GM18507 (cell line): ENCODE measurements around the gene ARHGAP15.
A peak's percentile ranks its signal among the peaks of the same experiment; 100 is the strongest.

Source experiments
- DNase-seq: peaks from one replicate; pipeline ENCODE4 v3.0.0; 2011; ENCODE audit warnings: low read depth; ENCODE audit not compliant: insufficient read length; ENCODE audit errors: extremely low spot score
- FAIRE-seq: peaks from 2 replicates; lab custom pipeline; 2011; peaks lifted over from hg19 to GRCh38; lab: Jason Lieb, UNC

The ARHGAP15 gene

GRCh38 chr2:143705108-143705707 lies 576.0 kb downstream of the ARHGAP15 start:
- DNase-seq (no peak), FAIRE-seq (no peak)

GRCh38 chr2:143706354-143706753 lies 577.1 kb downstream of the ARHGAP15 start:
- DNase-seq (no peak), FAIRE-seq (no peak)

DNA sequence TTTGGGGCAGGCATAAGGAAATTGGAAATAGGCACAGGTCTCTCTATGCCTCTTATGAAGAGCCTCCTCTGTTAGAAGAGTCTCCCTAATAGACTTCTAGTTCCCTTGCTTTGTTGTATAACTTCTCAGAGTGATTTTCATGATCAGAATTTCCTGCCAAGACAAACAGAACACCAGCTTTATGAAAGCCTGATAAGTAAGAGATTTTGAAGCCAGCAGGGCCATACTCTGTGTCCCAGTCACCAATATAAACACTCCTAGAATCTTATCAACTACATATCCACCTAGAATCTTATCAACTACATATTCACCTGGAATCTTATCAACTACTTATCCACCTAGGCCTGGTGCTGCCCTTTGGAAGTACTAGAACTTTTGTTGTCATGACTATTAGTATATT lies 579.5 kb downstream of the ARHGAP15 start:
- no peak for FAIRE-seq
- no peak for DNase-seq

DNA sequence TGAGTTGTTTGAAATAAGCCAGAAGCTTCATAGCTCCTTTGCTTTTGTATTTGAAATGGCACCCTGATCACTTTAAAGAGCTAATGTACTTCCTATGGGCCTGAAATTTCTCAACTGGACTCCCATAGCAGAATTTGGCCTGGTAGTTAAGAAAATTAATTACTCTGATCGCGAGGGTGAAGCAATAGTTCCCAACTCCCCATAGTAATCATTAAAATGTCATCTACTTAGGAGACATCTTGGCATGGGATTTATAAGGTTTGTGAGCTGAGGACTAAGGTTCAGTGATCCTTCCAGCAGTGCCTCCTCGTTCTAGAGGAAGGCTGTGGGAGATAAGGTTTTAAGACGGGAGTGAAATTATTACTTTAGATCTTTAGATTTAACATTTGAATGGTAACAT lies 581.0 kb downstream of the ARHGAP15 start:
- no peak for FAIRE-seq
- DNase-seq = no peak

DNA sequence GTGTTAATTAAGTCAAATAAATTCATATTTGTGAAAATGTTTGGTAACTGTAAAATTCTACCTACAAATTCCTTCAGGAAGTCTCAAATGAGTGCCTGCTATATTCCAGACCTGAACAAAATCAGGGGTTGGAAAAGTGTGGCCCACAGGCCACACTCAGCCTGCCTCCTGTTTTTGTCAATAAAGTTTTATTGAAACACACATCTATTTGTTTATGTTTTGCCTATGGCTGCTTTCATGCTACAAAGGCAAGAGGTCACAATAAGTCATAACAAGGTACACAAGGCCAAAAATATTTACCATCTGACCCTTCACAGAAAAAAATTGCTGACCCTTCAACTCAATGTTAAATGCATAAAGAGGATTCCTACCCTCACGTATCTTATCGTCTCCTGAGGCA lies 581.7 kb downstream of the ARHGAP15 start:
- FAIRE-seq = no peak

DNA sequence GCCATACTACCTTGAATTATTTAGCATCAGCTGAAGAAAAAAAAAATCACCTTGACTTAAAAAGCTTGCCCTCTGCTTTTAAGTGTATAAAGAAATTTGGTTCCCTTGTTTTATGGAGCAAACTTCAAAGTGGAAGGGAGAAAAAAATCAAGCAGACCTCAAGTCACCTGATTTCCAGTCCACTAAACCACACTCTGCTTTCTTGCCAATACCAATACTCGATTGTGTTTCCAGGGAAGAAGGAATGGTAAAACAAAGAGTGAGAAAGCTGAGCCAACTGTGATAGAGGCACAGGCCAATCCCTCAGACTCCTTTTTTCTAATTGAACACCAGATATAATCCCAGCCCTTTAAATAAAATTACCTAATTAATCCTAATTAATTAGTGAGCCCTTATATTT lies 587.3 kb downstream of the ARHGAP15 start:
- FAIRE-seq = no peak
- no peak for DNase-seq

More for the DNA sequence above, 581.7 kb downstream of the ARHGAP15 start:
- no peak for DNase-seq

DNA sequence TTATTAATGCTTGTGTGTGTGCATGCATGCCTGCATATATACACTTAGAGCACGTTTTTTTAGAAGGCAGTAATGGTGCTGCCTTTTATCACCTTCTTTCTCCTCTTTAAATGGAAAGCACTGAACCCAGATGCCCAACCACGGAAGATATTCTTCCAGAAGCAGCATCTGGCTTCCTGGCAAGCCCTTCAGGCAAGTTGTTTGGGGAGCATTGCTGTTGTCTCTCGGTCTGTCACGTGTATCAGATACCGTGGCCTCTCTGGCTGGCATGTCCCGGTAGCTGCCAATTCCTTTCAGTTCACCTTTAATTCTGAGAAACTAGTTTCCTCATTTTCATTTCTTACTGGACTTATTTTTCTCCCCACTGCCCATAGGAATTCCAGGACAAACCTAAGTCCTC lies 587.8 kb downstream of the ARHGAP15 start:
- no peak for DNase-seq
- no peak for FAIRE-seq

DNA sequence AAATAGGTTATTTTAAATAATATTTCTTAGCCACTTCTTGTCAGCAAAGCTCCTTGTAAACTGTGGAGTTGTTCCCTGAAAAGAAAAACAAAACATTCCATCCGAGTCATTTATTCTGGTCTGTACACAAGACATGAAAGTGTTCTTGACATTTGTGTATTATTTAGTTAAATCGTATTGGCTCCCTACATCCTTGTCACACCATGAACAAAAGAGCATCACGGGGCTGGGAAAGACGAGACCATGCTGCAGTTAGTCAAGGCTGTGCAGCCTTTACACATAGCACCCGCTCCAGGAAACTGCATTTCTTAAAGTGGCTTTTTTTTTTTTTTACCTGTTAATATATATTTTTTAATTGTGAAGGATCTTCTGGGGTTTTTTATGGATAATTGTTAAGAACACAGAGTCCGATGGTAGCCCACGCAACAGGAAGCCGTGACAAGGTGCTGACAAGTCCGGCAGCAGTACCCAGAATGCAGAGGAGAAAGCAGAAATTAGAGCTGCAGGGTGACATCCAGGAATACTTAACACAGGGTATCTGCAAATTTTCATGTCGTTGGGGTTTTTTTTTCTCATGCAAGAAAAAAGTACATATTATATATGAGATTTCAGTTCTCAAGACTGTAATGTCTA lies 588.4 kb downstream of the ARHGAP15 start:
- no peak for FAIRE-seq
- DNase-seq = no peak

GRCh38 chr2:143718745-143719144 lies 589.5 kb downstream of the ARHGAP15 start:
- no peak for FAIRE-seq
- DNase-seq = no peak

- no peak for FAIRE-seq
- DNase-seq = no peak
These were observed 590.2 kb downstream of the ARHGAP15 start for GRCh38 chr2:143719406-143719805.

GRCh38 chr2:143720095-143720664 lies 591.0 kb downstream of the ARHGAP15 start:
- DNase-seq (no peak), FAIRE-seq (no peak)

- FAIRE-seq (no peak), DNase-seq (no peak)
These were observed 596.2 kb downstream of the ARHGAP15 start for GRCh38 chr2:143725400-143725799.

DNA sequence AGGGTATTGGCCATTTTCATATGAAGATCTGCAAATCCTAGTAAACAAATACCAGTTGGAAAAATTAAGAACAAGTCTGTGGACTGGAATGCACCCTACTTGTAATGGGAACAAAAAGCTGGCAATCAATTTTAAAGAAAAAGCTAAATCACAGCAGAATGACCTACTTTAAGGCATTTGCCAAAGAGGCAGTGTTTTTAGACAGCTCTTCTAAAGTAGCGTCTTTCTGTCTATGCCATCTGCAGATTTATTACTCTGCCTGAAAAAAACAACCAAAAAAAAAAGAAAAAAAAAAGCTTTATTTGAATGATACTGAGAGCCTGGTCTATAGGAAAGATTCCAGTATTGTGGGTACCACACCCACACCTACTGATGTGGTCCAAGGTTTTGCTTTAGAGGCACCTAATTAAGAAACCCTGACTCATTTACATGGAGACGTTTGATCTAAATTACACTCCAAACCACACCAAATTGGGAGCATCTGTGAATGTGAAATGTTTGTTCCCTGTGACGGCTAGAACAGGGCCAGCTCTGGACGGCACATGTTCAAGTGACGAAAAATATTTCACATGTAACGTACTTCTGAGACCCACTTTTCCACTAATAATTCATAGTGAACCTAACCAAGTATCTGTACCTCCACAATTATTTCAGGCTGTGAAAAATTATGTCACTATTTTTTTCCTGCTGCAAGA lies 597.1 kb downstream of the ARHGAP15 start:
- DNase-seq (no peak), FAIRE-seq (no peak)

DNA sequence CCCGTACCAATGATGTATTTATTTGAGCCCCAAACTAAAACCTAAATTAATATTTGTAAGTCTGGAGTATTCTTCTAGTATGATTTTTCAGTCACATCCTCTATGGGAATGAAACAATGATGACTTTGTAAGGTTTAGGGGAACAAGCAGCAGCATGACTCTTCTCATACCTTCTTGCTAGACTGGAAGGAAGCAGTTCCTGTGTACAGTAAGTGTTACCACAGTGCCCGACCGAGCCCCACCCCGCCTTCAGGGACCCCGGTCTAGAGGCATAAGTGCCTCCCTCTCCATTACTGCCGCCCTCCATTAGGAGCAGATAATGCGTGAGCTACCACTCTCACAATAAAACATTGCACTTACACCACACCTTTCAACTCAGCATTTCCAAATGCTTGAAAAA lies 599.3 kb downstream of the ARHGAP15 start:
- no peak for FAIRE-seq
- no peak for DNase-seq

- no peak for DNase-seq
- FAIRE-seq = peak; percentile 42
These were observed 600.1 kb downstream of the ARHGAP15 start for GRCh38 chr2:143729296-143729814.

DNA sequence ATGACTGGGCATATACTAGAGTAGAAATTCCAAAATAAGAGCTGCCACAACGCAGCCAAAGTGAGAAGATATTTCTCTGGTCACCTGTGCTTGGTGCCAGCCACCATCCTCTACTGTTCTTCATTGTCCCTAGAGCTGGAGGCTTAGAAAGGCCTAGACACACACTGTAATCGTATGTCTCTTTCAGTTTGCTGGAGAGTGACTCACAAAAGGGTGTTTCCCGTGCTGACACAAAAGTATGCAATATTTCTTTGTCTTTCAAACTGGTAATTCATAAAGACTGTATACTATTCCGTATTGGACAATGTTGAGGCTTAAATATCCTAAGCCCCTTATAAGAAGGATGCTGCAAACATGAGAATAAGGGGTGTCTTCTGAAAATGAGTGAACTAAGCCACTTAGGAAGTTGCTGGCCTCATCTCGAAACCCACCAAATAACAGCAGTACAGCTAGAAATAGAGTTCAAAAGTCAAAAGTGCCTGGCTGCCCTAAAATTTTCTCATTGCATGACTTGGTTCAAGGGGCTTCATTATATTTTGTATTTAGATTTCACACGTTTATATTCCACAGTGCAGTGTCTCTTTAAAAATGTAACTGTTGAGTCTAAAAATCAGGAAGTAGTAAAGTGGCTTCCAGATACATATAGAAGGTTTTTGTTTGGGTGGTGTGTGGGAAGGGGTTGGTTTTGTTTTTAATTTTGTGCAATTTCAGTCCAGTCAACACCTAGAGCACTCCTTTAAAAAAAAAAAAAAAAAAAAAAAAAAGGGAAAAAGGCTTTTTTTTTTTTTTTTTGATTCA lies 601.1 kb downstream of the ARHGAP15 start:
- FAIRE-seq (peak; percentile 86), DNase-seq (no peak)

DNA sequence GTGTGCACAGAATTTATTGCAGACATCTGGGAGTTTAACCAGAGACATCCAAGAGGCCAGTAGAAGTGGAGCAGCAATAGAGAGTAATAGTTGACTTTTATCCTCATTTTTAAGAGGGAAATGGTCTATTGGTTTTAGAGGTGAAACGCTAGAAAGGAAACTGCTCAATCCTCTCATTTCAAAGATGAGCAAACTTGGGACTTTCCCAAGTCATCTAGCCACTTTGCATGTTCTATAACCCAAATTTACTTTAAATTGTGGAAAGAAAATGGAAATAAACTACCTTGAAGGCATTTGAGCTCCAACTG lies 601.7 kb downstream of the ARHGAP15 start:
- FAIRE-seq (peak; percentile 81), DNase-seq (no peak)

DNA sequence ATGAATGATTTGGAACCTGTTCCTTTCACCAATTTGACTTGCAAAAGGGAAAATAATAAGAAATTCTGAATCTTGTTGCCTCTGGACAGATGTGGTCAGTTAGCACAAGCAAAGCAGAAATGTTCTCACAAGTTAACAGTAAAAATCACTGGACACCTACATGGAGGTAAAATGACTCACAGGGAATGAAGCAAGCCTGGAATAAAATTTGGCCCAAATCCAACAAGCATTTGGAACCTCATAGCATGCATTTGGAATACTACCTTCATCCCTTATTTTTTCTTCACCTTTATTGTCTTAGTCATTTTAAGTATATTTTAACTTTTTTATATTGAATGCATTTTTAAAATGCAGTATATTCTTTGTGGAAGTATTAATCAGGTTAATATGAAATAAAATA lies 602.9 kb downstream of the ARHGAP15 start:
- DNase-seq (no peak), FAIRE-seq (no peak)

- FAIRE-seq = no peak
- no peak for DNase-seq
These were observed 603.7 kb downstream of the ARHGAP15 start for GRCh38 chr2:143732871-143733270.

DNA sequence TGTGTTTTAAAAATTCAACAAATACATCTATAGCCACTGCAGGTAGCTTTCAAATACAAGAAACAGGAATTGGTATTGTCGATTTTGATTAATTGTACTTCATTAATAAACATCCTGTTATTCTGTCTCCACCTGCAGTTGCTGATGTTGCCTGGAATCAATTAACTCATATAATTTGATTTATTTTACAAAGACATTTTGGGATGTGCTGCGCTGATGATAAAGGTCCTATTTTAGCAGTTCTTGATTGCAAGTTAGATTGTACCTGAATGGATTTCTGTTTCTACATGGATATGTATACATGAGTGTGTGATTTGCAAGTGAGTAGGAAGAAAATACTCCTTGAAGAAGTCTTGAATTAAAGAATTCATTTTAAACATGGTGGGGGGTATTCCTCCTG lies 605.3 kb downstream of the ARHGAP15 start:
- FAIRE-seq (no peak), DNase-seq (no peak)
